ENCODE results near the gene IBA57.

IBA57 gene

DNA sequence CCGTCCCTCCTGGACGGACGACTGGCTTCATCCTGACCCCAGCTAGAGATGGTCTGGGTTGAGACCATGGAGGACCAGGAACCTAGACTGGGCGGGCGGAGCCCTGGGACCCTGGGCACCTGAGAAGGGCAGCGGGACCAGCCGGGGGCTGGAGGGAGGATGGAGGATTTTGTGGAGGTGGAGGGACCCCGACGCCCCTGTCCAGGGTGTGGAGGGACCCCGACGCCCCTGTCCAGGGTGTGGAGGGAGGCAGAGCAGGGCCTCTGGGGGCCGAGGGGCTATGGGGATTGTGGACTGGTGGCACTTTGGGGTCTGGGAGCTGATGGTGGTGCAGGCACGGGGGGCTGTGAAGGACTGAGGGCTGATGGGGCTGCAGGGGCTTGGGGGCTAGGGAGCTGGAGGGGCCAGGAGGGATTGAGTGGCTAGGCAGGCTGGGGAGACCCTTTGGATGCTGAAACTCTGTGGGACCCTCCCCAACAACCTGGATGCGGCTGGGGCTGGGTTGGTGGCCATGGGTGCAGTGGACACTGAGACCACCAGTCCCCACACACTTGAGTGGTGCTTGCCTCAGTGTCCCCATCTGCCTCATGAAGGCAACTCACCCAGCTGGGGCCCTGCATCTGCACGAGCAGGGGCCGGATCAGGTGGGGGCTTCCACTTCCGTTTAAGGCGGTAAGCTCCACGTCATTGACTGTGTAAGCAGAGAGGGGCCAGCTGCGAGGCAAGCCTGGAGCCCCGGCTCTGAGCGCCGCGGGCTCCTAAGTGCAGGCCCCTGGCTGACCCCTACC lies 8.5 kb upstream of the IBA57 start:
- ATAC-seq, result no peak
- TF ChIP-seq, protein P1, sequence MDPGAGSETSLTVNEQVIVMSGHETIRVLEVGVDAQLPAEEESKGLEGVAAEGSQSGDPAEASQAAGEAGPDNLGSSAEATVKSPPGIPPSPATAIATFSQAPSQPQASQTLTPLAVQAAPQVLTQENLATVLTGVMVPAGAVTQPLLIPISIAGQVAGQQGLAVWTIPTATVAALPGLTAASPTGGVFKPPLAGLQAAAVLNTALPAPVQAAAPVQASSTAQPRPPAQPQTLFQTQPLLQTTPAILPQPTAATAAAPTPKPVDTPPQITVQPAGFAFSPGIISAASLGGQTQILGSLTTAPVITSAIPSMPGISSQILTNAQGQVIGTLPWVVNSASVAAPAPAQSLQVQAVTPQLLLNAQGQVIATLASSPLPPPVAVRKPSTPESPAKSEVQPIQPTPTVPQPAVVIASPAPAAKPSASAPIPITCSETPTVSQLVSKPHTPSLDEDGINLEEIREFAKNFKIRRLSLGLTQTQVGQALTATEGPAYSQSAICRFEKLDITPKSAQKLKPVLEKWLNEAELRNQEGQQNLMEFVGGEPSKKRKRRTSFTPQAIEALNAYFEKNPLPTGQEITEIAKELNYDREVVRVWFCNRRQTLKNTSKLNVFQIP (CRISPR knock-in tag; IDR thresholded peaks at IDR 0.05; ENCODE audit: borderline replicate concordance, low read depth), result no peak
- no peak for TF ChIP-seq OSR1 (CRISPR knock-in tag; IDR thresholded peaks at IDR 0.05)
- TF ChIP-seq ISL1 (CRISPR knock-in tag; IDR thresholded peaks at IDR 0.05), result no peak
- TF ChIP-seq ZNF8 (CRISPR knock-in tag; IDR thresholded peaks at IDR 0.05), result no peak
- no peak for TF ChIP-seq RARB (CRISPR knock-in tag; IDR thresholded peaks at IDR 0.05)
- no peak for TF ChIP-seq ZNF565 (CRISPR knock-in tag; conservative IDR thresholded peaks at IDR 0.05; ENCODE audit: low read depth)
- TF ChIP-seq ZC3H10 (CRISPR knock-in tag; IDR thresholded peaks at IDR 0.05), result no peak
- TF ChIP-seq ZNF70 (CRISPR knock-in tag; IDR thresholded peaks at IDR 0.05), result no peak
- TF ChIP-seq, protein P2, sequence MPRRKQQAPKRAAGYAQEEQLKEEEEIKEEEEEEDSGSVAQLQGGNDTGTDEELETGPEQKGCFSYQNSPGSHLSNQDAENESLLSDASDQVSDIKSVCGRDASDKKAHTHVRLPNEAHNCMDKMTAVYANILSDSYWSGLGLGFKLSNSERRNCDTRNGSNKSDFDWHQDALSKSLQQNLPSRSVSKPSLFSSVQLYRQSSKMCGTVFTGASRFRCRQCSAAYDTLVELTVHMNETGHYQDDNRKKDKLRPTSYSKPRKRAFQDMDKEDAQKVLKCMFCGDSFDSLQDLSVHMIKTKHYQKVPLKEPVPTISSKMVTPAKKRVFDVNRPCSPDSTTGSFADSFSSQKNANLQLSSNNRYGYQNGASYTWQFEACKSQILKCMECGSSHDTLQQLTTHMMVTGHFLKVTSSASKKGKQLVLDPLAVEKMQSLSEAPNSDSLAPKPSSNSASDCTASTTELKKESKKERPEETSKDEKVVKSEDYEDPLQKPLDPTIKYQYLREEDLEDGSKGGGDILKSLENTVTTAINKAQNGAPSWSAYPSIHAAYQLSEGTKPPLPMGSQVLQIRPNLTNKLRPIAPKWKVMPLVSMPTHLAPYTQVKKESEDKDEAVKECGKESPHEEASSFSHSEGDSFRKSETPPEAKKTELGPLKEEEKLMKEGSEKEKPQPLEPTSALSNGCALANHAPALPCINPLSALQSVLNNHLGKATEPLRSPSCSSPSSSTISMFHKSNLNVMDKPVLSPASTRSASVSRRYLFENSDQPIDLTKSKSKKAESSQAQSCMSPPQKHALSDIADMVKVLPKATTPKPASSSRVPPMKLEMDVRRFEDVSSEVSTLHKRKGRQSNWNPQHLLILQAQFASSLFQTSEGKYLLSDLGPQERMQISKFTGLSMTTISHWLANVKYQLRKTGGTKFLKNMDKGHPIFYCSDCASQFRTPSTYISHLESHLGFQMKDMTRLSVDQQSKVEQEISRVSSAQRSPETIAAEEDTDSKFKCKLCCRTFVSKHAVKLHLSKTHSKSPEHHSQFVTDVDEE (CRISPR knock-in tag; IDR thresholded peaks at IDR 0.05), result no peak
- TF ChIP-seq ZFP30 (CRISPR knock-in tag; IDR thresholded peaks at IDR 0.05), result no peak
- TF ChIP-seq PPARA (CRISPR knock-in tag; IDR thresholded peaks at IDR 0.05; ENCODE audit: borderline replicate concordance), result no peak
- TF ChIP-seq, protein P3, sequence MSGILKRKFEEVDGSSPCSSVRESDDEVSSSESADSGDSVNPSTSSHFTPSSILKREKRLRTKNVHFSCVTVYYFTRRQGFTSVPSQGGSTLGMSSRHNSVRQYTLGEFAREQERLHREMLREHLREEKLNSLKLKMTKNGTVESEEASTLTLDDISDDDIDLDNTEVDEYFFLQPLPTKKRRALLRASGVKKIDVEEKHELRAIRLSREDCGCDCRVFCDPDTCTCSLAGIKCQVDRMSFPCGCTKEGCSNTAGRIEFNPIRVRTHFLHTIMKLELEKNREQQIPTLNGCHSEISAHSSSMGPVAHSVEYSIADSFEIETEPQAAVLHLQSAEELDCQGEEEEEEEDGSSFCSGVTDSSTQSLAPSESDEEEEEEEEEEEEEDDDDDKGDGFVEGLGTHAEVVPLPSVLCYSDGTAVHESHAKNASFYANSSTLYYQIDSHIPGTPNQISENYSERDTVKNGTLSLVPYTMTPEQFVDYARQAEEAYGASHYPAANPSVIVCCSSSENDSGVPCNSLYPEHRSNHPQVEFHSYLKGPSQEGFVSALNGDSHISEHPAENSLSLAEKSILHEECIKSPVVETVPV (CRISPR knock-in tag; IDR thresholded peaks at IDR 0.05), result no peak
- no peak for TF ChIP-seq BACH2 (CRISPR knock-in tag; IDR thresholded peaks at IDR 0.05; ENCODE audit: borderline replicate concordance)
- TF ChIP-seq TCF4 (CRISPR knock-in tag; IDR thresholded peaks at IDR 0.05; ENCODE audit: borderline replicate concordance), result no peak
- TF ChIP-seq TOX (CRISPR knock-in tag; IDR thresholded peaks at IDR 0.05; ENCODE audit: borderline replicate concordance), result no peak

DNA sequence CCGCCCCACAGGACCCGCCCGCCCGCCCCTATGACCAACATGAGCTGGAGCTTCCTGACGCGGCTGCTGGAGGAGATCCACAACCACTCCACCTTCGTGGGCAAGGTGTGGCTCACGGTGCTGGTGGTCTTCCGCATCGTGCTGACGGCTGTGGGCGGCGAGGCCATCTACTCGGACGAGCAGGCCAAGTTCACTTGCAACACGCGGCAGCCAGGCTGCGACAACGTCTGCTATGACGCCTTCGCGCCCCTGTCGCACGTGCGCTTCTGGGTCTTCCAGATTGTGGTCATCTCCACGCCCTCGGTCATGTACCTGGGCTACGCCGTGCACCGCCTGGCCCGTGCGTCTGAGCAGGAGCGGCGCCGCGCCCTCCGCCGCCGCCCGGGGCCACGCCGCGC lies 7.9 kb upstream of the IBA57 start:
- no peak for TF ChIP-seq SNAI2 (CRISPR knock-in tag; IDR thresholded peaks at IDR 0.05)
- TF ChIP-seq, protein P4, sequence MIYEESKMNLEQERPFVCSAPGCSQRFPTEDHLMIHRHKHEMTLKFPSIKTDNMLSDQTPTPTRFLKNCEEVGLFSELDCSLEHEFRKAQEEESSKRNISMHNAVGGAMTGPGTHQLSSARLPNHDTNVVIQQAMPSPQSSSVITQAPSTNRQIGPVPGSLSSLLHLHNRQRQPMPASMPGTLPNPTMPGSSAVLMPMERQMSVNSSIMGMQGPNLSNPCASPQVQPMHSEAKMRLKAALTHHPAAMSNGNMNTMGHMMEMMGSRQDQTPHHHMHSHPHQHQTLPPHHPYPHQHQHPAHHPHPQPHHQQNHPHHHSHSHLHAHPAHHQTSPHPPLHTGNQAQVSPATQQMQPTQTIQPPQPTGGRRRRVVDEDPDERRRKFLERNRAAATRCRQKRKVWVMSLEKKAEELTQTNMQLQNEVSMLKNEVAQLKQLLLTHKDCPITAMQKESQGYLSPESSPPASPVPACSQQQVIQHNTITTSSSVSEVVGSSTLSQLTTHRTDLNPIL (CRISPR knock-in tag; IDR thresholded peaks at IDR 0.05; ENCODE audit: low read depth), result no peak
- no peak for TF ChIP-seq ESRRG (CRISPR knock-in tag; IDR thresholded peaks at IDR 0.05)
- no peak for TF ChIP-seq ZC3H10 (CRISPR knock-in tag; IDR thresholded peaks at IDR 0.05)
- TF ChIP-seq ARNTL (CRISPR knock-in tag; IDR thresholded peaks at IDR 0.05; ENCODE audit: borderline replicate concordance, low read depth), result no peak
- no peak for TF ChIP-seq OSR1 (CRISPR knock-in tag; IDR thresholded peaks at IDR 0.05)
- TF ChIP-seq RARB (CRISPR knock-in tag; IDR thresholded peaks at IDR 0.05), result no peak
- no peak for TF ChIP-seq TCF4 (CRISPR knock-in tag; IDR thresholded peaks at IDR 0.05; ENCODE audit: borderline replicate concordance)
- no peak for TF ChIP-seq ZFP30 (CRISPR knock-in tag; IDR thresholded peaks at IDR 0.05)
- TF ChIP-seq TOX (CRISPR knock-in tag; IDR thresholded peaks at IDR 0.05; ENCODE audit: borderline replicate concordance), result no peak
- TF ChIP-seq ZNF8 (CRISPR knock-in tag; IDR thresholded peaks at IDR 0.05), result no peak
- TF ChIP-seq, protein P2 (CRISPR knock-in tag; IDR thresholded peaks at IDR 0.05), result no peak
- TF ChIP-seq BACH2 (CRISPR knock-in tag; IDR thresholded peaks at IDR 0.05; ENCODE audit: borderline replicate concordance), result no peak
- TF ChIP-seq, protein P1 (CRISPR knock-in tag; IDR thresholded peaks at IDR 0.05; ENCODE audit: borderline replicate concordance, low read depth), result no peak
- TF ChIP-seq ZFP3 (CRISPR knock-in tag; IDR thresholded peaks at IDR 0.05), result no peak
- no peak for TF ChIP-seq ISL1 (CRISPR knock-in tag; IDR thresholded peaks at IDR 0.05)
- TF ChIP-seq PPARA (CRISPR knock-in tag; IDR thresholded peaks at IDR 0.05; ENCODE audit: borderline replicate concordance), result no peak
- TF ChIP-seq CSDC2 (CRISPR knock-in tag; IDR thresholded peaks at IDR 0.05), result no peak
- no peak for TF ChIP-seq ZNF565 (CRISPR knock-in tag; conservative IDR thresholded peaks at IDR 0.05; ENCODE audit: low read depth)

More for the DNA sequence above, 7.9 kb upstream of the IBA57 start:
- no peak for ATAC-seq
